HG03520 (cell line): ENCODE measurements around the gene TCP11L1.
A peak's percentile ranks its signal among the peaks of the same experiment; 100 is the strongest.

ENCODE experiments used
- ATAC-seq: cut with Tn5 transposase; IDR thresholded peaks from one replicate; pipeline ENCODE4 v1.9.1; 2021; ENCODE audit warnings: mild to moderate bottlenecking, moderate library complexity; ENCODE audit not compliant: unreplicated experiment

The TCP11L1 gene

GRCh38 chr11:33039274-33040032 is at the start of gene TCP11L1:
TSS of gene TCP11L1 (plus strand) at chr11:33039572. CDS start at chr11:33043774, 4,202 bp downstream.
- ATAC-seq = peak; percentile 79

DNA sequence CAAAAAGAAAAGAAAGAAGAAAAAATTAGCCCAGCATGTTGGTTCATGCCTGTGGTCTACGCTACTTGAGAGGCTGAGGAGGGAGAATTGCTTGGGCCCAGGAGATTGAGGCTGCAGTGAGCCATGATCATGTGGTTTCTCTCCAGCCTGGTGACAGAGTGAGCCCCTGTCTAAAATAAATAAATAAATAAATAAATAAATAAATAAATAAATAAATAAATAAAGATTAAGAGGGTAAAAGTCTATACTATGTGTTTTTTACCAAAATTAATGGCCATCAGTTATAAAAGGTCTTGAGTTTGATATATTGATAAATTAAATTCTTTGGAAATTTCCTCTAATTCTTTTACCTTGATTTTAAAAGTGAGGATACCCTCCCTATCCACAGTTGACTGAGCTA is 48.9 kb upstream of the TCP11L1 start:
- no peak for ATAC-seq

DNA sequence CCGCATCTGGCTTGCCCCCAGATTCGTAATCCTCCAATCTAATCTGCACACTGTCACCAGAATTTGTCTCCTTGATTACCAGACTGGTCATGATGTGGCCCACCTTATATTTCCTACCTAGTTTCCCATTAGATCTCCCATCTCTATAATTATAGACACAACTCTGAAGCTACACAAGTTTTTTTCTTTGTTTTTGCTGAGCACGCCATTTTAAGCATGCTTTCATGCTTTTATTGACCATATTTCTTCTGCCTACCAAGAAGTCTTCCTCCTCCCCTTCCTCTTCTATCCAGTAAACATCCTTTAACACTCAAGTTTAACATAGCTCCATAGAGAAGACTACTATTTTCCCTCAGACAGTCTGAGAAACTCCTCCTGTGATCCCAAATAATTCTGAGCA is 47.9 kb upstream of the TCP11L1 start:
- no peak for ATAC-seq

DNA sequence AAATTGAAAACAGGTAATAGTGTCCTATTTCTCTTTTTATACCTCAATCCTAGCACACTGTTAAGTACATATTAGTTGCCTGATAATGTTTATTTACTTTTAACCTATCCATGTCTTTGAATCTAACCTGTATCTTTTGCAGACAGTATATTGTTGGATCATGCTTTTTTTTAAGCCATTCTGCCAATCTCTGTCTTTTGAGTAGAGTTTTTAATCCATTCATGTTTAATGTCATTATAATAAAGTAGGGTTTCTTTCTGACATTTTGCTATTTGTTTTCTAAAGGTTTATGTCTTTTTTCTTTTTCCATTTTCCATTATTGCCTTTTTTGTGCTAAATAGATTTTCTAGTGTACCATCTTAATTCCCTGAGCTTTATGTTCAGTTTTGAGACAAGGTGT is 47.5 kb upstream of the TCP11L1 start:
- no peak for ATAC-seq

DNA sequence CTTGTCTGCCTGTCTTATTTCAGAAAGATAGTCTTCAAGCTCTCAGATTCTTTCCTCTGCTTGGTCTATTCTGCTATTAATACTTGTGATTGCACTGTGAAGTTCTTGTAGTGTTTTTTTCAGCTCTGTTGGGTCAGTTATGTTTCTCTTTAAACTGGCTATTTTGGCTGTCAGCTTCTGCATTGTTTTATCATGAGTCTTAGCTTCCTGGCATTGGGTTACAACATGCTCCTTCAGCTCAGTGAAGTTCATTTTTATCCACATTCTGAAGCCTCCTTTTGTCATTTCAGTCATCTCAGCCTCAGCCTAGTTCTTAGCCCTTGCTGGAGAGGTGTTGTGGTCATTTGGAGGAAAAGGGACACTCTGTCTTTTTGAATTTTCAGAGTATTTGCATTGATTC is 39.2 kb upstream of the TCP11L1 start:
- no peak for ATAC-seq

DNA sequence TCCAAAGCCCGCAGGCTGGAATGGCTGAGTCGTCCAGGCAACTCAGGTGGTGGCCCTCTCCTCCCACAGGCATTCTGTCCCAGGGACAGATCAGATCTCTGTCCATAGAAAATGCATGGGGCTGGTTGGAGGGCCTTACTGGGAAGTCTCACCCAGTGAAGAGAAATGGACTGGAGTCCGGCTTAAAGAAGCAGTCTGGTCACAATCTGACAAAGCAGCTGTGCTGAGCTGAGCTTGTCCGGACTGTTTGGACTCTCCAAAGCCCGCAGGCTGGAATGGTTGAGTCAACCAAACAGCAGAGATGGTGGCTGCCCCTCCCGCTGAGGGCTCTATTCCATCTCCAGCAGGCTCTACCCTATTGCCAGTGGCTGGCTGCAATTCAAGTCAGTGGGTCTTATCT is 38.1 kb upstream of the TCP11L1 start:
- ATAC-seq = no peak

DNA sequence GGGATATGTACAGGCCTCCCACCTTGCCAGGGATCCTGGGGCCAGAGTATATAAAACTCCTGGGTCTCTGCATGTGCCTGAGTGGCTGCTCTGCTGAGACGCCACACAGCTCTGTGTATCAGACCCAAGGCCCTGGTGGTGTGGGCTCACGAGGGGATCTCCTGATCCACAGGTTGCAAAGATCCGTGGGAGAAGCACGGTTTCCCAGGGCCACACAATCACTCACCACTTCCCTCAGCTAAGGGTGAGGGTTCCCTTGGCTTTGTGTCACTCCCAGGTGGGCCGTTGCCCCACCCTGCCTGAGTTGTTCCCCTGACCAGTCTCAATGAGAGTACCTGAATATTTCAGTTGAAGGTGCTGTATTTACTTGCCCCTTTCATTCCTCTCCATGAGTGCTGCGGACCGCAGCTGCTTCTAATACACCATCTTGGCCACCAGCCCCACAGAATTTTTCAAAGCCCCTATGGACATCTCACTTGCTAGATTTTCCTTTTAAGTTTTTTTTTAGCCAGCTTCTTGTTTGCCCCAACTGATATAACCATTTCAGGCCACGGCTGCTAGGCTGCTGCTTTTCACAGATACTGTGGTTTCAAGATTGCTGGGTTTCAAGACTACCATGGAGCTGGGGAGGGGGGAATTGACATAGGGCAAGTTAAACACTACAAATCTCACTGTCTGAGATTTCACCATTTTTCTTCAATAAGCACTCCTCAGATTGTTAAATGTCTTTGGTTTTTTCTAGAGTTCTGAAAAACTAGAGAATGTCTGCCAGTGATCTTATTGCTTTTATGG is 37.4 kb upstream of the TCP11L1 start:
- ATAC-seq = no peak

DNA sequence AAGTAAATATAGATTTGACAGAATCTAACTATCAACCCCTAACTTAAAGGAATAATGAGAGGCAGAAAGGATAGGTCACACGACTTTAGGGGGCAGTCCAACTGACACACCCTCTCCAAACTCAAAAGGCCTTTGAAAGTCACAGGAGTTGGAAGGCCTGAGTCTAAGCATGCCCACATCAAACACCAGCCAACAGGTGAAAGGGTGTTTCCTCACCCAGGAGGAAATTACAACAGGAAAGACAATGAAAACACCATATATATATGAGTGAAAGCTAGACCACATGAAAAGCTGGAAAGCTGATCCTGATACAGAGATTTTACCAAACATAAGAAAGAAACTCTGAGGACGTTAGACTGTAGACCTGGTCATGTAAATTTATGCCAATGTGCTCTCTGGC is 34.2 kb upstream of the TCP11L1 start:
- ATAC-seq = no peak

- no peak for ATAC-seq
These were observed 33.4 kb upstream of the TCP11L1 start for GRCh38 chr11:33006010-33006409.

GRCh38 chr11:33013755-33014154 is 25.6 kb upstream of the TCP11L1 start:
- ATAC-seq = no peak

DNA sequence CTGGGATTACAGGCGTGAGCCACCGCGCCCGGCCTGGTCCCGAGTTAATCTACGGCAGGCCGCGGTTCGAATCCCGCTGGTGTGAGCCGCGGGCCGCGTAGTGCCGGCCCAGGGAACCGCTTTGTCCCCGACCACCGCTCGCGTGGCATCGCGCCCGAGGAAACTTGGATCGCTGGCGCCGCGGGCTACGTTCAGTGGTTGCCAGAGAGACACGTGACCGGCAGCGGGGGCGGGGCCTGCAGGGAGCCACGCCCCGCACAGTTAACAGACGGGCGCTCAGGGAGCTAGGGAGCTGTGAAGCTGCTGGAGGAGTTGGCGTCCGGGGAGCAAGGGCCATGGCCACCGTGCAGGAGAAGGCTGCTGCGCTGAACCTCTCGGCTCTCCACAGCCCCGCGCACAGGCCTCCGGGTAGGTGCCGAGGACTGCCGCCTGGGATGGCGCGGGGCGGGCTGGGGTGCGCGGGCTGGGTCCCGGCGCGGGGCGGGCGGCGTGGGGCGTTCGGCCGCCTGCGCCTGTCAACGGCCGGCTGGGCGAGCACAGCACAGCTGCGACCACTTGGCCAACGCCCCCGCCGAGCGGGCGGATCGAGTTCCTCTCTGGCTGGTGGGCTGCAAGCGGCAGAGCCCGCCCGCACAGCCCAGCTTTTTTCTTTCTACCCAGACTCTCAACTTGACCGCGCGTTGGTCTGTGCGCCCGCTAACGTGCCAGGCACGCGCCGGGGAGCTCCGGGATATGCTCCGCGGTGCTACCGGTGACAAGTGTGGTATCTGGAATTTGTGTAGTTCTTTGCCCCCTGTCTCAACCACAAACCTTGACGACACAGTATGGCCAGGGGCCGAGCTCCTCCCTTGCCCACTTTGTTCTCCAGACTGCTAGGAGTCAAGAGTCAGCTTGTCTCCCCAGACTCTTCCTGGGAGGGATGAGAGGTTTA is 23.5 kb upstream of the TCP11L1 start, which contains the start of gene DEPDC7:
Gene DEPDC7 (plus strand): TSS at position 258 of the 931 bp plus-strand sequence. CDS start 78 bp downstream, at position 336.
- peak; percentile 48 for ATAC-seq

GRCh38 chr11:33016654-33017053 is 22.7 kb upstream of the TCP11L1 start:
- ATAC-seq = no peak

DNA sequence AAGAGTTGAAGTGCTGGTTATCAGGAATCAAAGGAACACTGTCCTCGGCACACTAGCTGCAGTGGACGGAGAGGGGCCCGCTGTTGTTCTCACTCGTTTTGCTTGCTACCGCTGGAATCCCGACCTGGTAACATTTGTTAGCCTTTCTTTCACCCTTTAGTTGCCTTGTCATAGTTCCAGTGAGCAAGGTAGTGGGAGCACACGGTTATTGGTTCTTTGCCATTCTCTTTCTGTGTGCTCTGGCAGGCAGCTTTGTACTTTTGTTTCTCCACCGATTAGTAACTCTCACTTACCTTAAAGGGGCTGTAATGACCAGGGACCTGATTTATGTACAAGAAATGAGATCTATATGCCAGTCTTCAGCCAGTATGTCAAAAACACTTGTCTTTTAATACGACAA is 21.9 kb upstream of the TCP11L1 start:
- no peak for ATAC-seq

- ATAC-seq = no peak
These were observed 21.4 kb upstream of the TCP11L1 start for GRCh38 chr11:33017965-33018364.

DNA sequence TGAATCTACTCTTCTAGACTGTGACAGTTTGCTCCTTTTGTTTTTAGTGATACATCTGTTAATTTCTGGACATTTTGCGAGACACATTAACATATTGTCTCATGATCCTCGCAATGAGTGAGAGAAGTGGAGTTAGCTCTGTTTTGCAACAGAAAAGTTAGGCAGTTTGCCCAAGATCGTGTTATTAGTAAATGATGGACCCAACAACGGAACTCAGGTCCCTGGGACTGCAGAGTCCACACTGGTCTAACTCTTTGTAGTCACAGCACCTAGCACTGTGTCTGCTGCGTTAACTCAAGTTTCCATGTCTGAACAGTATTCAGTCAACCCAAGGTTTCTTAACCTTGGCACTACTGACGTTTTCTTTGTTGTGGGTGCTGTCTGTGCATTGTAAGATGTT is 20.5 kb upstream of the TCP11L1 start:
- no peak for ATAC-seq

GRCh38 chr11:33021501-33021900 is 17.9 kb upstream of the TCP11L1 start:
- no peak for ATAC-seq

DNA sequence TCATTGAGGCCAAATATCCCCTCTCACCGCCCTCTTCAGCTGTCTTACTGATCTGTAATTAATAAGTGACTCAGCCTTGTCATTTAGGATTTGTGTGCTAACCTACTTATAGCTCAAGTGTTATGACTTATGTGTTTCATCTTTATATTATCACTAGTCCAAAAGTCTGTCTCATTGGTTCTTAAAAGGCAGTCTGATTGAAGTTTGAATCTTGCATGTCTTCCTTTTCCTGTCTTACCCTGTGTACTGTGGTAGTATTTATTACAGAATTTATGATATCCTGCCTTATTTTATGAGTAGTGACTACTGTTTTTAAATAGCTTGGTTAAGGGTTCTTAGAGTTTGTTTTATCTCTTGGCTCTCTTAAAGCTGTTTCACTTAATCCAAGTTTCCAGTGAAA is 17.4 kb upstream of the TCP11L1 start:
- no peak for ATAC-seq

DNA sequence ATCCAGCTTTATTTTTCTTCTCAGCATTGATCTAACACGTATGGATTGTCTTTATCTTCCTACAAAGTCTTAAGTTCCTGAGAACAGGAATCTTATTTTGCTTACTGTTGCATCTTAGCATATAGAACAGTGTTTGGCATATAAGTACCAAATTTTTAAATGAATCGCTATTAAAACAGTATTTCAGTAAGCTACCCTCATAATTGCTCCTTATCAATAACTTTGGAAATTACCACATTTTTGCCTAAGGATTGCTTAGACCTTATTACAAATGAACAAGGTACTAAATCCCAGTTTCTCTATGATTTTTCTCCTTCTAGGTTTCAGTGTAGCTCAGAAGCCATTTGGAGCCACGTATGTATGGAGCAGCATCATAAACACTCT is 14.0 kb upstream of the TCP11L1 start:
- no peak for ATAC-seq

- ATAC-seq = no peak
These were observed 12.1 kb upstream of the TCP11L1 start for GRCh38 chr11:33027233-33027632.

DNA sequence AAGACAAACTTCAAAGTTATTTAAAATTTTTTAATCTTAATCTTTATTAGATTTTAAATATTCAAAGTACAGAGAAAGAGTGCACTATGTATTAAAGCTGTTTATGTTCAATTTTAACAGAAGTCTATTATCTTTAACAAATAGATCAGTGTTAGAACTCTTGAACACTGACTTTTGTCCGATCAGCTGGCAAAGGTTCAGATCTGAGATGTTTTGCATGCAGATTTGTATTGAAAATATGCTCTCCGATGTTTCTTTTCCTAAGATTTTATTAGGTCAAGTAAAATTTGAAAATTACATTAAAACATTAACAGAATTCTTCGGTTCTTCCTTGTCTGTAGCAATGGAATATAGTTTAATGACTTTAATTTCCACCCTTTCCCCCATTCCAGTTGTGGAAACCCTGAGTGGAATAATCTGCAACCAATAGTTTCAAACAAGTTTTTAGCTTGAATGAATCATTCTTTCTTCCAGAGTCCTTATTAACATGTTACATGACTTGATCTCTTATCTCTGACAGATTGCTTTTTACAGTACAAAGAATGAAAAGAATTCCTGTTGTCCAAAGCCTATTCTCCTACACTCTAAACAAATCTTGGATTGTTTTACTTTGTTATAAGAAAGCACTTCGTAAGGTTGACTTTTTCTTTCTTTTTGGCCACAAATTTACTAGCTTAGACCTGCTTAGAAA is 11.4 kb upstream of the TCP11L1 start:
- no peak for ATAC-seq

DNA sequence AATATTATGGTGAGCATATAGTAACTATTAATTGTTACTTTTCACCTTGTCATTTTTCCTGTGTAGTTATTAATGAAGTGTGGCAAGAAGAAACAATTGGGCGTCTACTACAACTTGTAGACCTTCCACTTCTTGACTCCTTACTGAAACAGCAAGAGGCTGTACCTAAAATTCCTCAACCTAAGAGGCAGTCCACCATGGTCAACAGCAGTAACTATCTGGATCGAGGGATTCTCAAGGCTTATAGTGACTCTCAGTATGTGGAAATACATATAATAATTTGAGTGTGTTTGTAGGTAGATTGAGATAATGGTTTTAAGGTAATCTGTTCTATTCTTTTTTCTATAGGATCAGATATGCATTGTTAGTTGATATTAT is 10.8 kb upstream of the TCP11L1 start:
- no peak for ATAC-seq
